ENCODE measurements around the gene ONECUT3.

DNA sequence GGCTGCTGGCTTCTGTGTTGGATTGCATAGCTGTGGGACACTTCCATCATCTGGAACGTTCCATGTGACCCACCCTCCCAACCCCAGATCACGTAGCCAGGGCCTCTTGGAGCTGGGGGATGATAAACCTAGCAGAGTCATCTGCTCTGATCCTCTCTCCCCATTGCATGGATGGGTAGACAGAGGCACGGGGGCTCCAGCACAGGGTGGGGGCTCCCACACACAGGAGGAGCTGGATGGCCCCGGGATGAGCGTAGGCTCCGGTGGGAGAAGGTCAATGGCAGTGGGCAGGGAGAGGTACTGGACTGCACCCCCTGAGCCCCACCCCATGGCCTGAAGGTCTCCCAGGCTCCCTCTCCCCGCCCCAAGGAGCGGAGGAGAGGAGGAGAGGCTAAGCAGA is 33.4 kb downstream of the ONECUT3 start:
- TF ChIP-seq, protein P1, sequence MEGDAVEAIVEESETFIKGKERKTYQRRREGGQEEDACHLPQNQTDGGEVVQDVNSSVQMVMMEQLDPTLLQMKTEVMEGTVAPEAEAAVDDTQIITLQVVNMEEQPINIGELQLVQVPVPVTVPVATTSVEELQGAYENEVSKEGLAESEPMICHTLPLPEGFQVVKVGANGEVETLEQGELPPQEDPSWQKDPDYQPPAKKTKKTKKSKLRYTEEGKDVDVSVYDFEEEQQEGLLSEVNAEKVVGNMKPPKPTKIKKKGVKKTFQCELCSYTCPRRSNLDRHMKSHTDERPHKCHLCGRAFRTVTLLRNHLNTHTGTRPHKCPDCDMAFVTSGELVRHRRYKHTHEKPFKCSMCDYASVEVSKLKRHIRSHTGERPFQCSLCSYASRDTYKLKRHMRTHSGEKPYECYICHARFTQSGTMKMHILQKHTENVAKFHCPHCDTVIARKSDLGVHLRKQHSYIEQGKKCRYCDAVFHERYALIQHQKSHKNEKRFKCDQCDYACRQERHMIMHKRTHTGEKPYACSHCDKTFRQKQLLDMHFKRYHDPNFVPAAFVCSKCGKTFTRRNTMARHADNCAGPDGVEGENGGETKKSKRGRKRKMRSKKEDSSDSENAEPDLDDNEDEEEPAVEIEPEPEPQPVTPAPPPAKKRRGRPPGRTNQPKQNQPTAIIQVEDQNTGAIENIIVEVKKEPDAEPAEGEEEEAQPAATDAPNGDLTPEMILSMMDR (IDR thresholded peaks at IDR 0.05): no peak
- no peak for TF ChIP-seq POLR2A (IDR thresholded peaks at IDR 0.05)
